H7 (cell line): ENCODE measurements around the gene CYS1. TPM values are rescaled to one million over a fixed set of nuclear protein-coding genes. Genes with fewer than 3 reads are reported as not detected.
"Not testable (repeated sequence)": the region's sequence is repeated elsewhere in the genome, so short reads cannot be mapped to it uniquely, and the experiment has no call there.

Experiments
- DNase-seq: peaks from one replicate; pipeline ENCODE4 v3.0.0; 2012
- H3K27me3 ChIP-seq: 2 replicates; pipeline ENCODE4 v1.6.0; 2011; ENCODE audit warnings: mild to moderate bottlenecking, low read length; ENCODE audit not compliant: control insufficient read depth, insufficient read depth
- H3K36me3 ChIP-seq: replicated peaks from 2 replicates; pipeline ENCODE4 v1.5.1; 2011; ENCODE audit warnings: low read length; ENCODE audit not compliant: control insufficient read depth, insufficient read depth
- H3K4me3 ChIP-seq: 2 replicates; pipeline ENCODE4 v1.5.1; 2011; ENCODE audit warnings: low read depth, mild to moderate bottlenecking, control low read depth, low read length, moderate library complexity; ENCODE audit not compliant: insufficient read depth
- total RNA-seq: library from RNA; depleted of rRNA; stranded (reverse); fragments of >200 nt; shearing (Covaris generic); gene quantifications from 2 replicates; pipeline ENCODE4 v1.2.3, GENCODE V29; 2014

CYS1 gene
- total RNA-seq, 1 experiment from 2014 or later: 0.24 TPM

- H3K27me3 ChIP-seq: no peaks in the 10 kb centered on the region
- no peak for DNase-seq
- no peak overlapping the region for H3K4me3 ChIP-seq
- no peaks in the 10 kb centered on the region for H3K36me3 ChIP-seq
Measured at GRCh38 chr2:10016001-10016801, 64.0 kb downstream of the CYS1 start.

DNA sequence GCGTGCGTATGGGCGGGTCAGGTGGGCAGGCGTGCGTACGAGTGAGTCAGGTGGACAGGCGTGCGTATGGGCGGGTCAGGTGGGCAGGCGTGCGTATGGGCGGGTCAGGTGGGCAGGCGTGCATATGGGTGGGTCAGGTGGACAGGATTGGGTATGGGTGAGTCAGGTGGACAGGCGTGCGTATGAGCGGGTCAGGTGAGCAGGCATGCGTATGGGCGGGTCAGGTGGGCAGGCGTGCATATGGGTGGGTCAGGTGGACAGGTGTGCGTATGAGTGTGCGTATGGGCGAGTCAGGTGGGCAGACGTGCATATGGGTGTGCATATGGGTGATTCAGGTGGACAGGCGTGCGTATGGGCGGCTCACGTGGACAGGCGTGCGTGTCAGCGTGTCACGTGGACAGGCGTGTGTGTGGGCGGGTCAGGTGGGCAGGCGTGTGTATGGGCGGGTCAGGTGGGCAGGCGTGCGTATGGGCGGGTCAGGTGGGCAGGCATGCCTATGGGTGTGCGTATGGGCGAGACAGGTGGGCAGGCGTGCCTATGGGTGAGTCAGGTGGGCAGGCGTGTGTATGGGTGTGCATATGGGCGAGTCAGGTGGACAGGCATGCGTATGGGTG lies 64.7 kb downstream of the CYS1 start:
- not testable (repeated sequence) for H3K4me3 ChIP-seq, H3K36me3 ChIP-seq, DNase-seq, H3K27me3 ChIP-seq

DNA sequence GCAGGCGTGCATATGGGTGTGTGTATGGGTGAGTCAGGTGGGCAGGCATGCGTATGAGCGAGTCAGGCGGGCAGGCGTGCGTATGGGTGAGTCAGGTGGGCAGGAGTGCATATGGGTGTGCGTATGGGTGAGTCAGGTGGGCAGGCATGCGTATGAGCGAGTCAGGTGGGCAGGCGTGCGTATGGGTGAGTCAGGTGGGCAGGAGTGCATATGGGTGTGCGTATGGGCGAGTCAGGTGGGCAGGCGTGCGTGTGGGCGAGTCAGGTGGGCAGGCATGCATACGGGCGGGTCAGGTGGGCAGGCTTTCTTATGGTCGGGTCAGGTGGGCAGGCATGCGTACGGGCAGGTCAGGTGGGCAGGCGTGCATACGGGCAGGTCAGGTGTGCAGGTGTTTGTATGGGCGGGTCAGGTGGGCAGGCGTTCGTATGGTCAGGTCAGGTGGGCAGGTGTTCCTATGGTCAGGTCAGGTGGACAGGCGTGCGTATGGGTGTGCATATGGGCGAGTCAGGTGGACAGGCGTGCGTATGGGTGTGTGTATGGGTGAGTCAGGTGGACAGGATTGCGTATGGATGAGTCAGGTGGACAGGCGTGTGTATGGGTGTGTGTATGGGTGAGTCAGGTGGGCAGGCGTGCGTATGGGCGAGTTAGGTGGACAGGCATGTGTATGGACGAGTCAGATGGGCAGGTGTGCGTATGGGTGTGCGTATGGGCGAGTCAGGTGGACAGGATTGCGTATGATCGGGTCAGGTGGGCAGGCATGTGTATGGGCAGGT lies 65.6 kb downstream of the CYS1 start:
- Histone ChIP-seq H3K36me3 (no peaks in the 10 kb centered on the region), H3K27me3 (no peaks in the 10 kb centered on the region), H3K4me3 (no peak overlapping the region)
- no peak for DNase-seq

DNA sequence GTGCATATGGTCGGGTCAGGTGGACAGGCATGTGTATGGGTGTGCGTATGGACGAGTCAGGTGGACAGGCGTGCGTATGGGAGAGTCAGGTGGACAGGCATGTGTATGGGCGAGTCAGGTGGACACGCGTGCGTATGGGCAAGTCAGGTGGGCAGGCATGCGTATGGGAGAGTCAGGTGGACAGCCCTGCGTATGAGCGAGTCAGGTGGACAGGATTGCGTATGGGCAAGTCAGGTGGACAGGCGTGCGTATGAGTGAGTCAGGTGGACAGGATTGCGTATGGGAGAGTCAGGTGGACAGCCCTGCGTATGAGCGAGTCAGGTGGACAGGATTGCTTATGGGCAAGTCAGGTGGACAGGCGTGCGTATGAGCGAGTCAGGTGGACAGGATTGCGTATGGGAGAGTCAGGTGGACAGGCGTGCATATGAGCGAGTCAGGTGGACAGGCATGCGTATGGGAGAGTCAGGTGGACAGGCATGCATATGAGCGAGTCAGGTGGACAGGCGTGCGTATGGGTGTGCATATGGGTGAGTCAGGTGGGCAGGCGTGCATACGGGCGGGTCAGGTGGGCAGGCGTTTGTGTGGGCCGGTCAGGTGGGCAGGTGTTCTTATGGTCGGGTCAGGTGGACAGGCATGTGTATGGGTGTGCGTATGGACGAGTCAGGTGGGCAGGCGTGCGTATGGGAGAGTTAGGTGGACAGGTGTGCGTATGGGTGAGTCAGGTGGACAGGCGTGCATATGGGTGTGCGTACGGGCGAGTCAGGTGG lies 66.4 kb downstream of the CYS1 start:
- not testable (repeated sequence) for H3K4me3 ChIP-seq, DNase-seq, H3K36me3 ChIP-seq, H3K27me3 ChIP-seq

DNA sequence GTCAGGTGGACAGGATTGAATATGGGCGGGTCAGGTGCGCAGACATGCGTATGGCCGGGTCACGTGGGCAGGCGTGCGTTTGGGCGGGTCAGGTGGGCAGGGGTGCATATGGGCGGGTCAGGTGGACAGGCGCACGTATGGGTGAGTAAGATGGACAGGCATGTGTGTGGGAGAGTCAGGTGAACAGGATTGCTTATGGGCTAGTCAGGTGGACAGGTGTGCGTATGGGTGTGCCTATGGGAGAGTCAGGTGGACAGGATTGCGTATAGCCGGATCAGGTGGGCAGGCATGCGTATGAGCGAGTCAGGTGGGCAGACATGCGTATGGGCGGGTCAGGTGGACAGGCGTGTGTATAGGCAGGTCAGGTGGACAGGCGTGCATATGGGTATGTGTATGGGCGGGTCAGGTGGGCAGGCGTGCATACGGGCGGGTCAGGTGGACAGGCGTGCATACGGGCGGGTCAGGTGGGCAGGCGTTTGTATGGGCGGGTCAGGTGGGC lies 67.2 kb downstream of the CYS1 start:
- H3K36me3 ChIP-seq: no peaks in the 10 kb centered on the region
- H3K4me3 ChIP-seq: no peak overlapping the region
- H3K27me3 ChIP-seq: no peaks in the 10 kb centered on the region
- DNase-seq: no peak

GRCh38 chr2:10012366-10012962 lies 67.7 kb downstream of the CYS1 start:
- H3K27me3 ChIP-seq, DNase-seq, H3K4me3 ChIP-seq, H3K36me3 ChIP-seq: not testable (repeated sequence)

GRCh38 chr2:10011606-10012325 lies 68.4 kb downstream of the CYS1 start:
- H3K4me3 ChIP-seq, H3K27me3 ChIP-seq, DNase-seq, H3K36me3 ChIP-seq: not testable (repeated sequence)

GRCh38 chr2:10010861-10011605 lies 69.2 kb downstream of the CYS1 start:
- not testable (repeated sequence) for H3K27me3 ChIP-seq, H3K36me3 ChIP-seq, DNase-seq, H3K4me3 ChIP-seq

DNA sequence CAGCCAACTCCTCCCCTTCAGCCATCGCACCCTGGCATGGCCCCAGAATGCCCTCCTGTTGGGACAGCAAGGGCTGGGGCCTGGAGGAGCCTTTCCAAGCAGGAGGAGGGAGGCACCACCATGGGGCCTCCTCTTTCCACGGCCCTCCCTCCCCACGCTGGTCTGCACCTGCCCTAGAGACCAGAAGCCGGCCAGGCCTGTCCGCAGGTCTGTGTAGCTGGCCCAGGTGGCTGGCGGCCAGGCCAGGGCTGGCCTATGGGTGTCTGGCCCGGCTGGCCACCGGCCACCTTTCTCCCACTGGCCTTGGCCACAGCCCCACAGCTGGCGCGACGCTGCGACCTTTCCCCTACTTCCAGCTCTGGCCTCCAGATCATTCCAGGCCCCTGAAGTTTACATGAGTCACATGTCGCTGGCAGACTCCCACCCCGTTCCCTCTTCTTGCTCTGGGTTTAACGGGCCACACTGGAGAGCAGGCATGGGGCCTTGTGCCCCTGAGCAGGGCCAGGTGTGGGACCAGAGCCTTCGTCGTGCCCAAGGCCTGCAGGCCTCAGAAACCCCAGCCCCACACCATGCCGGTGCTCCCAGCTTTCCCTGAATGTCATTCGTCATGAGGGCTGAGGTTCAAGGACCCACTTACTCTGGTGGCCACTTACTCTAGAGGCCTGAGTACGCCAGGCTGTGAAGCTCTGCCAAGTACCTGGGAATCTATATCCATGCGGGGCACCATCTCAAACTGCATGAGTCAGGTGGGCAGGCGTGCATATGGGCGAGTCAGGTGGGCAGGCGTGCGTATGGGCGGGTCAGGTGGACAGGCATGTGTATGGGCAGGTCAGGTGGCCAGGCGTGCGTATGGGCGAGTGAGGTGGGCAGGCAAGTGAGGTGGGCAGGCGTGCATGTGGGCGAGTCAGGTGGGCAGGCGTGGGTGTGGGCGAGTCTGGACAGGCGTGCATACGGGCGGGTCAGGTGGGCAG lies 70.1 kb downstream of the CYS1 start:
- Histone ChIP-seq H3K27me3 (no peaks in the 10 kb centered on the region), H3K36me3 (no peaks in the 10 kb centered on the region), H3K4me3 (no peak overlapping the region)
- no peak for DNase-seq

GRCh38 chr2:10009271-10009810 lies 70.9 kb downstream of the CYS1 start:
- Histone ChIP-seq H3K36me3 (no peaks in the 10 kb centered on the region), H3K27me3 (no peaks in the 10 kb centered on the region), H3K4me3 (no peak overlapping the region)
- no peak for DNase-seq

DNA sequence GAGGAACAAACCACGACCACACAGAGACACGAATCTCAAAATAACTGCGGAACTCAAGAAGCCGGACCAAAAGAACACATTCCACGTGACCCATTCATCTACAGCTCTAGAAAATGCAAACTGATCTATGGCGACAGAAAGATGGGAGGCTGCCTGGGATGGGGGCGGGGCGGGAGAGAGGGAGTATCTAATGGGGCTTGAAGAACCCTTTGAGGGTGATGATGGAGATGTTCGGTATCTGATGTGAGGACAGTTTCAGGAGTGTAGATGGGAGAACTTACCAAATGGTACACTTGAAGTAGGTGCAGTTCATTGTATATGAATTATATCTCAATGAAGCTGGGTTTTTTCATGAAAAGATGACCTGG lies 71.4 kb downstream of the CYS1 start:
- Histone ChIP-seq H3K36me3 (no peaks in the 10 kb centered on the region), H3K4me3 (no peak overlapping the region), H3K27me3 (no peaks in the 10 kb centered on the region)
- no peak for DNase-seq
